ENCODE results near the gene B4GALT4.
"Not testable (repeated sequence)": the region's sequence is repeated elsewhere in the genome, so short reads cannot be mapped to it uniquely, and the experiment has no call there.

Gene B4GALT4

GRCh38 chr3:119194237-119195150, 46.2 kb downstream of the B4GALT4 start:
- DNase-seq, result no peak

GRCh38 chr3:119191800-119192199, 48.9 kb downstream of the B4GALT4 start:
- DNase-seq, result no peak

- no peak for DNase-seq
Observed at GRCh38 chr3:119187266-119187665, 53.4 kb downstream of the B4GALT4 start.

- no peak for DNase-seq
Observed at GRCh38 chr3:119184796-119185570, 55.7 kb downstream of the B4GALT4 start.

- DNase-seq, result no peak
Observed at GRCh38 chr3:119184111-119184510, 56.6 kb downstream of the B4GALT4 start.

GRCh38 chr3:119181765-119182164, 58.9 kb downstream of the B4GALT4 start:
- no peak for DNase-seq

GRCh38 chr3:119177321-119177720, 63.4 kb downstream of the B4GALT4 start:
- no peak for DNase-seq

GRCh38 chr3:119176778-119177177, 63.9 kb downstream of the B4GALT4 start:
- DNase-seq, result no peak

- no peak for DNase-seq
Observed at GRCh38 chr3:119175872-119176756, 64.6 kb downstream of the B4GALT4 start.

- no peak for DNase-seq
Observed at GRCh38 chr3:119173325-119173724, 67.4 kb downstream of the B4GALT4 start, which contains the start of gene UPK1B. TSS of gene UPK1B (plus strand) at chr3:119173598. CDS start at chr3:119186742, 13,144 bp downstream.

- DNase-seq, result no peak
Observed at GRCh38 chr3:119170821-119171220, 69.9 kb downstream of the B4GALT4 start.

- DNase-seq, result not testable (repeated sequence)
Observed at GRCh38 chr3:119164745-119165144, 75.9 kb downstream of the B4GALT4 start.

Measured in activated CD4-positive, CD25-positive, alpha-beta regulatory T cell treated with anti-CD3 and anti-CD28 coated beads, Interleukin-2, amount 50 U/mL, for 72 hours (primary cell).